Measurements from ENCODE around the gene TRAPPC5. TPM values are rescaled to one million over a fixed set of nuclear protein-coding genes. Genes with fewer than 3 reads are reported as not detected.

Gene TRAPPC5
- total and polyA plus RNA-seq, 4 experiments from 2014 or later: 60.7 to 153 (median 103) TPM

GRCh38 chr19:7636691-7637373 is 43.8 kb upstream of the TRAPPC5 start, which contains the start of gene STXBP2:
Gene STXBP2, plus strand, starts transcription at chr19:7637110. Its CDS starts 40 bp downstream, at chr19:7637150.
- POLR2A ChIA-PET (ENCODE audit: partially characterized antibody): interaction anchor here (0.7 to 3.1 kb wide), 7 partner anchors 7 to 307 kb away, joined by 3 to 15 read pairs (median 5); partner anchors contain the start of genes PET100, RETN, TIMM44 and XAB2
- peak within 1 kb of the TSS; percentile 84 to 95 (median 94) for H3K27ac Mint-ChIP-seq
- intact Hi-C loops (cut with micrococcal nuclease): loop anchor here (1.0 to 2.0 kb wide), 3 partner anchors 8 to 102 kb away; partner anchors contain the start of genes PET100, PNPLA6, TRAPPC5 and XAB2
- Histone ChIP-seq H3K4me3 (ENCODE audit: low read length in 2 of 2) (peak within 1 kb of the TSS; percentile 42 to 74), H3K4me1 (ENCODE audit: insufficient read depth, low read length) (peaks cover 36% of the 10 kb centered on the region), H3K27me3 (ENCODE audit: insufficient read depth, low read length) (no peaks in the 10 kb centered on the region), H3K27ac (ENCODE audit: low read depth, low read length) (peak within 1 kb of the TSS; percentile 77), H3K36me3 (ENCODE audit: insufficient read depth, low read length) (peaks cover 12% of the 10 kb centered on the region), H3K9me3 (ENCODE audit: control insufficient read depth in 1 of 2, low read length in 2 of 2) (no peaks in the 10 kb centered on the region)
- no peaks in the 10 kb centered on the region for H3K9me3 Mint-ChIP-seq
- H3K4me1 Mint-ChIP-seq: peaks cover 20 to 52% (median 34%) of the 10 kb centered on the region in 4 donors
- peaks cover 7 to 19% of the 10 kb centered on the region in 2 donors for H3K36me3 Mint-ChIP-seq
- CTCF ChIA-PET (ENCODE audit: partially characterized antibody): interaction anchor here (1.3 kb wide), 1 partner anchor 44 kb away, joined by 7 read pairs; the partner anchor contains the start of gene TRAPPC5
- peak within 1 kb of the TSS; percentile 82 to 89 (median 84) for H3K4me3 Mint-ChIP-seq
- no peaks in the 10 kb centered on the region for H3K27me3 Mint-ChIP-seq
- DNase-seq: peak; percentile 91 to 93 (median 92)

GRCh38 chr19:7637374-7638256 is 43.0 kb upstream of the TRAPPC5 start:
- no peaks in the 10 kb centered on the region for H3K9me3 ChIP-seq (ENCODE audit: control insufficient read depth in 1 of 2, low read length in 2 of 2)
- Mint-ChIP-seq H3K9me3 (no peaks in the 10 kb centered on the region), H3K4me3 (peak overlapping the region; percentile 82 to 89 (median 84)), H3K27ac (peak overlapping the region; percentile 82 to 95 (median 94)), H3K36me3 (peaks cover 7 to 16% of the 10 kb centered on the region in 2 donors), H3K4me1 (peaks cover 20 to 50% (median 34%) of the 10 kb centered on the region in 4 donors), H3K27me3 (no peaks in the 10 kb centered on the region)
- peak overlapping the region; percentile 36 to 74 for H3K4me3 ChIP-seq (ENCODE audit: low read length in 2 of 2)
- H3K36me3 ChIP-seq (ENCODE audit: insufficient read depth, low read length): peaks cover 13% of the 10 kb centered on the region
- intact Hi-C loops (cut with micrococcal nuclease): loop anchor here (1.0 to 2.0 kb wide), 3 partner anchors 8 to 103 kb away; partner anchors contain the start of genes PET100, PNPLA6, TRAPPC5 and XAB2
- H3K4me1 ChIP-seq (ENCODE audit: insufficient read depth, low read length): peaks cover 36% of the 10 kb centered on the region
- ChIA-PET POLR2A (ENCODE audit: partially characterized antibody) (interaction anchor here (0.7 to 3.1 kb wide), 11 partner anchors 8 to 306 kb away, joined by 3 to 15 read pairs (median 4); partner anchors contain the start of genes PET100, RETN, SNAPC2 and TIMM44), CTCF (ENCODE audit: partially characterized antibody) (interaction anchor here (0.8 to 1.3 kb wide), 5 partner anchors 8 to 162 kb away, joined by 3 to 7 read pairs (median 3); partner anchors contain the start of genes PET100, TRAPPC5 and XAB2)
- H3K27me3 ChIP-seq (ENCODE audit: insufficient read depth, low read length): no peaks in the 10 kb centered on the region
- H3K27ac ChIP-seq (ENCODE audit: low read depth, low read length): peak overlapping the region; percentile 77
- peak in 2 of 5 donors; percentile 23 for DNase-seq

GRCh38 chr19:7638802-7639465 is 41.7 kb upstream of the TRAPPC5 start:
- intact Hi-C loops (cut with micrococcal nuclease): no loop called here
- POLR2A ChIA-PET (ENCODE audit: partially characterized antibody): interaction anchor here (1.7 to 3.1 kb wide), 3 partner anchors 9 to 282 kb away, joined by 4 to 15 read pairs (median 5); partner anchors contain the start of genes PET100, SNAPC2 and XAB2

GRCh38 chr19:7639863-7640348 is 40.7 kb upstream of the TRAPPC5 start:
- Mint-ChIP-seq H3K4me1 (peaks cover 16 to 44% (median 33%) of the 10 kb centered on the region in 4 donors), H3K27me3 (no peaks in the 10 kb centered on the region), H3K36me3 (peaks cover 7 to 10% of the 10 kb centered on the region in 2 donors), H3K4me3 (peak overlapping the region in 6 of 8 donors; percentile 5 to 75 (median 50)), H3K27ac (peak overlapping the region in 5 of 7 donors; percentile 66 to 86 (median 81)), H3K9me3 (no peaks in the 10 kb centered on the region)
- Histone ChIP-seq H3K4me1 (ENCODE audit: insufficient read depth, low read length) (peaks cover 36% of the 10 kb centered on the region), H3K9me3 (ENCODE audit: control insufficient read depth in 1 of 2, low read length in 2 of 2) (no peaks in the 10 kb centered on the region), H3K4me3 (ENCODE audit: low read length in 2 of 2) (no peak overlapping the region), H3K36me3 (ENCODE audit: insufficient read depth, low read length) (peaks cover 21% of the 10 kb centered on the region), H3K27me3 (ENCODE audit: insufficient read depth, low read length) (no peaks in the 10 kb centered on the region), H3K27ac (ENCODE audit: low read depth, low read length) (no peak overlapping the region)
- DNase-seq: no peak
- POLR2A ChIA-PET (ENCODE audit: partially characterized antibody): interaction anchor here (3.1 kb wide), 1 partner anchor 10 kb away, joined by 15 read pairs; the partner anchor contains the start of genes PET100 and XAB2
- intact Hi-C loops (cut with micrococcal nuclease): no loop called here
- CTCF ChIA-PET (ENCODE audit: partially characterized antibody): no interaction called here

More at GRCh38 chr19:7638802-7639465, 41.7 kb upstream of the TRAPPC5 start:
- Mint-ChIP-seq H3K27ac (peak overlapping the region in 4 of 7 donors; percentile 28 to 90 (median 60)), H3K4me1 (peaks cover 20 to 50% (median 34%) of the 10 kb centered on the region in 4 donors), H3K36me3 (peaks cover 7 to 11% of the 10 kb centered on the region in 2 donors), H3K4me3 (peak overlapping the region in 7 of 8 donors; percentile 14 to 61 (median 41)), H3K27me3 (no peaks in the 10 kb centered on the region), H3K9me3 (no peaks in the 10 kb centered on the region)
- Histone ChIP-seq H3K9me3 (ENCODE audit: control insufficient read depth in 1 of 2, low read length in 2 of 2) (no peaks in the 10 kb centered on the region), H3K36me3 (ENCODE audit: insufficient read depth, low read length) (peaks cover 16% of the 10 kb centered on the region), H3K4me1 (ENCODE audit: insufficient read depth, low read length) (peaks cover 36% of the 10 kb centered on the region), H3K27ac (ENCODE audit: low read depth, low read length) (no peak overlapping the region), H3K4me3 (ENCODE audit: low read length in 2 of 2) (no peak overlapping the region), H3K27me3 (ENCODE audit: insufficient read depth, low read length) (no peaks in the 10 kb centered on the region)
- CTCF ChIA-PET (ENCODE audit: partially characterized antibody): no interaction called here
- DNase-seq: peak in 1 of 5 donors; percentile 33

GRCh38 chr19:7640803-7641202 is 39.8 kb upstream of the TRAPPC5 start:
- H3K4me1 Mint-ChIP-seq: peaks cover 17 to 37% (median 27%) of the 10 kb centered on the region in 4 donors

More at GRCh38 chr19:7640803-7641202, 39.8 kb upstream of the TRAPPC5 start:
- Histone ChIP-seq H3K9me3 (ENCODE audit: control insufficient read depth in 1 of 2, low read length in 2 of 2) (no peaks in the 10 kb centered on the region), H3K4me3 (ENCODE audit: low read length in 2 of 2) (no peak overlapping the region), H3K27me3 (ENCODE audit: insufficient read depth, low read length) (no peaks in the 10 kb centered on the region), H3K36me3 (ENCODE audit: insufficient read depth, low read length) (peaks cover 25% of the 10 kb centered on the region), H3K4me1 (ENCODE audit: insufficient read depth, low read length) (peaks cover 36% of the 10 kb centered on the region), H3K27ac (ENCODE audit: low read depth, low read length) (no peak overlapping the region)
- no peak overlapping the region for H3K4me3 Mint-ChIP-seq
- H3K36me3 Mint-ChIP-seq: peaks cover 9 to 13% of the 10 kb centered on the region in 2 donors
- no peak overlapping the region for H3K27ac Mint-ChIP-seq
- no peaks in the 10 kb centered on the region for H3K9me3 Mint-ChIP-seq
- ChIA-PET POLR2A (ENCODE audit: partially characterized antibody) (no interaction called here), CTCF (ENCODE audit: partially characterized antibody) (interaction anchor here (0.6 to 0.8 kb wide), 3 partner anchors 40 to 1180 kb away, joined by 3 to 4 read pairs (median 4); partner anchors contain the start of gene TRAPPC5)
- intact Hi-C loops (cut with micrococcal nuclease): no loop called here
- DNase-seq: peak in 1 of 5 donors; percentile 30
- no peaks in the 10 kb centered on the region for H3K27me3 Mint-ChIP-seq

Measured in CD4-positive, alpha-beta memory T cell (primary cell).